Endothelial cell of umbilical vein (primary cell): ENCODE measurements around the gene WWC1. TPM values are rescaled to one million over a fixed set of nuclear protein-coding genes. Genes with fewer than 3 reads are reported as not detected.

Experiments used
- BruUV-seq: library from RNA; stranded (reverse); fragments of 400-500 nt; replicated peaks from 2 replicates; lab custom pipeline; 2021; lab: Mats Ljungman, UMichigan
- CTCF ChIA-PET: fragments of 300-600, 350-600 bp; sonication (Branson Sonifier 250); formaldehyde crosslinking; loops from one replicate; lab custom pipeline; 2021; ENCODE audit warnings: antibody characterized with exemption, inconsistent platforms; lab: Charles Lee
- POLR2A ChIA-PET: fragments of 300-600, 350-600 bp; sonication (Branson Sonifier 250); formaldehyde crosslinking; loops from one replicate; lab custom pipeline; 2021; ENCODE audit warnings: antibody characterized with exemption, inconsistent platforms; lab: Charles Lee
- DNase-seq: peaks from one replicate; pipeline ENCODE4 v3.0.0-alpha.2; 2011; ENCODE audit warnings: low read depth, low spot score
- FAIRE-seq: peaks from 2 replicates; lab custom pipeline; 2011; peaks lifted over from hg19 to GRCh38; lab: Jason Lieb, UNC
- H2AFZ ChIP-seq: 2 replicates; pipeline ENCODE4 v1.6.0; 2012; ENCODE audit warnings: low read depth, low read length, control low read depth, inconsistent platforms
- H3K27ac ChIP-seq: 2 replicates; pipeline ENCODE4 v1.5.1; 2011; ENCODE audit warnings: low read depth, mild to moderate bottlenecking, control low read depth, low read length, moderate library complexity; ENCODE audit not compliant: insufficient read depth
- H3K27me3 ChIP-seq, 2 experiments: 2 replicates each; pipeline versions ENCODE4 v1.6.0 to v1.6.1; 2011; ENCODE audit warnings: low read length in 2 of 2, mixed read lengths in 1 of 2; ENCODE audit not compliant: control insufficient read depth in 2 of 2, insufficient read depth in 2 of 2
- H3K36me3 ChIP-seq, 2 experiments: 2 replicates in 1 of 2; 3 replicates in 1 of 2; pipeline ENCODE4 v1.5.1; 2011; ENCODE audit warnings: low read length in 2 of 2, mild to moderate bottlenecking in 1 of 2, moderate library complexity in 1 of 2; ENCODE audit not compliant: control insufficient read depth in 2 of 2, insufficient read depth in 2 of 2; ENCODE audit errors: extremely low read depth in 1 of 2
- H3K4me1 ChIP-seq: 3 replicates; pipeline ENCODE4 v1.5.1; 2011; ENCODE audit warnings: mild to moderate bottlenecking, low read length; ENCODE audit not compliant: control insufficient read depth, insufficient read depth; ENCODE audit errors: extremely low read depth
- H3K4me2 ChIP-seq: 2 replicates; pipeline ENCODE4 v1.6.1; 2011; ENCODE audit warnings: low read length, control low read depth, mixed read lengths; ENCODE audit not compliant: insufficient read depth
- H3K4me3 ChIP-seq, 3 experiments: fragments of 200-600 bp in 1 of 3; sonication (generic), shearing (Covaris generic) in 1 of 3; replicated peaks in 1 of 3; 2 replicates each; pipeline ENCODE4 v1.5.1; 2011 to 2016; ENCODE audit warnings: control low read depth in 3 of 3, low read length in 3 of 3, mild to moderate bottlenecking in 2 of 3, inconsistent platforms in 1 of 3, low read depth in 1 of 3, moderate library complexity in 1 of 3; ENCODE audit not compliant: insufficient read depth in 1 of 3
- H3K79me2 ChIP-seq: 2 replicates; pipeline ENCODE4 v1.6.0; 2012; ENCODE audit warnings: low read length, inconsistent platforms; ENCODE audit not compliant: control insufficient read depth, insufficient read depth
- H3K9ac ChIP-seq: replicated peaks from 2 replicates; pipeline ENCODE3; 2011; ENCODE audit warnings: low read length, control low read depth; ENCODE audit not compliant: insufficient read depth; ENCODE audit errors: extremely low read depth
- H3K9me1 ChIP-seq: replicated peaks from 3 replicates; pipeline ENCODE4 v1.6.0; 2011; ENCODE audit warnings: mild to moderate bottlenecking, low read length; ENCODE audit not compliant: control insufficient read depth, insufficient read depth; ENCODE audit errors: extremely low read depth
- H3K9me3 ChIP-seq: replicated peaks from 2 replicates; pipeline ENCODE4 v1.5.1; 2012; ENCODE audit warnings: low read length, inconsistent platforms; ENCODE audit not compliant: control insufficient read depth, insufficient read depth
- H4K20me1 ChIP-seq: replicated peaks from 2 replicates; pipeline ENCODE3; 2011; ENCODE audit warnings: mild to moderate bottlenecking, low read length; ENCODE audit not compliant: control insufficient read depth, insufficient read depth; ENCODE audit errors: extremely low read depth
- CTCF ChIP-seq, 2 donors: IDR thresholded peaks; 1 replicate in 1 of 2; 2 replicates in 1 of 2; pipeline ENCODE4 v1.5.1; 2011; ENCODE audit warnings: low read length in 2 of 2, mild to moderate bottlenecking in 2 of 2, moderate library complexity in 2 of 2, control low read depth in 1 of 2, inconsistent platforms in 1 of 2, low read depth in 1 of 2; ENCODE audit not compliant: insufficient read depth in 1 of 2; ENCODE audit errors: extremely low read depth in 1 of 2
- EZH2 ChIP-seq: IDR thresholded peaks from 2 replicates; pipeline ENCODE4 v1.6.1; 2012; ENCODE audit warnings: borderline replicate concordance, low read depth, mild to moderate bottlenecking, moderate library complexity, low read length, inconsistent platforms; ENCODE audit not compliant: severe bottlenecking
- FOS ChIP-seq: IDR thresholded peaks from 2 replicates; pipeline ENCODE4 v1.6.1; 2011; ENCODE audit warnings: mild to moderate bottlenecking, low read length, moderate library complexity, borderline replicate concordance; ENCODE audit not compliant: insufficient read depth
- GATA2 ChIP-seq: IDR thresholded peaks from 2 replicates; pipeline ENCODE4 v1.7.0; 2011; ENCODE audit warnings: low read depth, mild to moderate bottlenecking, moderate library complexity, mixed read lengths, low read length; ENCODE audit not compliant: insufficient read length, insufficient read depth
- JUN ChIP-seq: IDR thresholded peaks from 2 replicates; pipeline ENCODE4 v1.6.1; 2011; ENCODE audit warnings: borderline replicate concordance, low read depth; ENCODE audit not compliant: insufficient read length, insufficient read depth
- MAX ChIP-seq: IDR thresholded peaks from 2 replicates; pipeline ENCODE4 v1.6.1; 2011; ENCODE audit not compliant: insufficient read depth, insufficient read length
- MYC ChIP-seq: IDR thresholded peaks from one replicate; pipeline ENCODE4 v1.6.1; 2011; ENCODE audit warnings: mild to moderate bottlenecking, low read depth, low read length
- POLR2A ChIP-seq: IDR thresholded peaks from 2 replicates; pipeline ENCODE4 v1.6.1; 2012; ENCODE audit warnings: low read depth, mild to moderate bottlenecking, control low read depth, low read length
- POLR2AphosphoS5 ChIP-seq: IDR thresholded peaks from 2 replicates; pipeline ENCODE4 v1.6.1; 2012; ENCODE audit warnings: low read depth, mild to moderate bottlenecking, control low read depth, low read length, moderate library complexity; ENCODE audit not compliant: insufficient read depth
- dilution Hi-C: fragments of 300-500 bp; cut with MboI; formaldehyde crosslinking; loops from one replicate; pipeline ENCODE4 v1.15.0; 2019; ENCODE audit warnings: low sequenced_read_pairs; ENCODE audit not compliant: extremely low pct_ligation_motif_present
- intact Hi-C: fragments of 100-400 bp; cut with micrococcal nuclease; formaldehyde crosslinking; loops from one replicate; pipeline ENCODE4 v1.10.0; 2022
- polyA plus RNA-seq, 4 experiments: library from polyadenylated mRNA; depleted of rRNA in 3 of 4; stranded (reverse) in 3 of 4; unstranded in 1 of 4; fragments of >200 nt; gene quantifications; 2 replicates each; pipeline versions ENCODE4 v1.2.1 to v1.2.3, GENCODE V29; 2011 to 2012; ENCODE audit warnings: missing spikeins in 1 of 4
- total RNA-seq: library from RNA; stranded (reverse); gene quantifications from 2 replicates; pipeline ENCODE4 v1.2.3, GENCODE V29; 2021

WWC1 gene
- total and polyA plus RNA-seq, 2 donors (not counting 3 experiments of a cell fraction or from before 2014, with no cell fraction given), result 0.03 to 0.91 TPM

- TF ChIP-seq EZH2, result no peak
Measured at GRCh38 chr5:168262042-168262743, 29.3 kb upstream of the WWC1 start.

GRCh38 chr5:168263121-168263520 is 28.3 kb upstream of the WWC1 start:
- Histone ChIP-seq H3K4me3 (no peak overlapping the region), H4K20me1 (no peaks in the 10 kb centered on the region), H3K79me2 (no peaks in the 10 kb centered on the region), H3K27ac (no peak overlapping the region), H3K4me2 (no peak overlapping the region), H3K9ac (no peak overlapping the region), H3K9me1 (no peaks in the 10 kb centered on the region), H3K9me3 (no peaks in the 10 kb centered on the region), H3K27me3 (no peaks in the 10 kb centered on the region), H2AFZ (no peak overlapping the region), H3K36me3 (no peaks in the 10 kb centered on the region), H3K4me1 (no peaks in the 10 kb centered on the region)
- TF ChIP-seq GATA2 (no peak), FOS (no peak), CTCF (IDR thresholded peaks at IDR 0.05; ENCODE audit: extremely low read depth in 1 of 2, insufficient read depth in 1 of 2, low read depth in 1 of 2, low read length in 2 of 2) (no peak), EZH2 (no peak), MAX (no peak), MYC (no peak), POLR2AphosphoS5 (no peak), JUN (no peak), POLR2A (no peak)
- DNase-seq, result no peak
- intact Hi-C loops (no loop called here), dilution Hi-C loops (no loop called here)
- no peak for FAIRE-seq
- ChIA-PET CTCF (no interaction called here), POLR2A (no interaction called here)
- no TSS peak for BruUV-seq

More at GRCh38 chr5:168262042-168262743, 29.3 kb upstream of the WWC1 start:
- dilution Hi-C loops, result no loop called here
- H3K4me1 ChIP-seq, result no peaks in the 10 kb centered on the region
- H2AFZ ChIP-seq, result no peak overlapping the region
- POLR2A ChIA-PET, result no interaction called here
- CTCF ChIA-PET, result no interaction called here
- H3K9me3 ChIP-seq, result no peaks in the 10 kb centered on the region
- H3K36me3 ChIP-seq, result no peaks in the 10 kb centered on the region
- FAIRE-seq (no peak), DNase-seq (no peak)
- no peaks in the 10 kb centered on the region for H3K9me1 ChIP-seq
- no peak overlapping the region for H3K4me2 ChIP-seq
- intact Hi-C loops, result no loop called here
- no peak overlapping the region for H3K9ac ChIP-seq
- H3K27me3 ChIP-seq, result no peaks in the 10 kb centered on the region
- no TSS peak for BruUV-seq
- H3K27ac ChIP-seq, result no peak overlapping the region
- no peaks in the 10 kb centered on the region for H3K79me2 ChIP-seq
- no peaks in the 10 kb centered on the region for H4K20me1 ChIP-seq
- no peak overlapping the region for H3K4me3 ChIP-seq
